HG03520 (cell line): ENCODE data around the gene OR2D3.
"Not testable (repeated sequence)": the region's sequence is repeated elsewhere in the genome, so short reads cannot be mapped to it uniquely, and the experiment has no call there.

ENCODE experiments used
- ATAC-seq: cut with Tn5 transposase; IDR thresholded peaks from one replicate; pipeline ENCODE4 v1.9.1; 2021; ENCODE audit warnings: mild to moderate bottlenecking, moderate library complexity; ENCODE audit not compliant: unreplicated experiment

Gene OR2D3

DNA sequence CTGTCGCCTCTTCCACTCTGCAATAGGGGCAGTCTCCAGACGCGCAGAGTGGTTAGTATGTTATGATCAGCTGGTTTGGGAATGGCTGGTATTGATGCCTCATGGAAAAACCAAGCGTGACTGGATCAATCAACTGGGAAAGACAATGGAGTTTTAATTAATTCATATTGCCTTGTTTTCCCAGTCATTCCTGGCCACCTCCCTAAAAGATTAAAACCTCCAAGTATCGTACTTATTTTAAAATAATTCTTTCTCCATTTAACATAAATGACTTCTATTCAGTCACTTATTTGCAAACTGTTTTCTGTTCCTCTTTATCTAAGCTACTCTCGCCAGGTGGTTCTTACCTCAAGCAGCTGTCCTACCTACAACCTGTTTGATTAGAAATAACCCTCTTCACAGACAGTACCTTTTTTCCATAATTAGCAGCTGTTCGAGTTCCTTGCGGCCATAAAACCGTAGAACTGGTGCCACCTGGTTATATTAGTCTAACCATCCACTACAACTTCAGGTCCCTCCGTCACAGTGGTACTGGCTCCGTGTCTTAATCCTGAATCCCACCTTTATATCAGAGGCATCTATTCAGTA, 6.3 kb downstream of the OR2D3 start:
- ATAC-seq, result peak; percentile 71

DNA sequence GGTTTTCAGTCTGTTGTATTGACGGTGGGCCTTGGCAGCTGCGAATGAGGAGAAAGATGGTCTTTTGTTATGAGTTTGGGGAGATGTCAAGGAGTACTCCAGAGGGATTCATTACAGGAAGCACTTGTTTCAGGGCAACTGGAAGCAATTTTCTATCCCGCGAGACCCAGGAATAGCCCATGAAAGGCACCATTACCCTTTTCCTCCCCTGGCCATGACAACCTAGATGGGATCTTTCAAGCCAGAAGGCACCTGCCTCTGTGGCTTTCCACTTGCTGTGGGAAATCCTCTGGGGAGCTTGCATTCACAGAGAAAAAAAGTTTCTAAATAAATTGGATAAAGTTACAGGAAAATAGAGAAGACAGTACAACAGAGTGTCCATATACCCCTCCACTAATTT, 8.1 kb downstream of the OR2D3 start:
- ATAC-seq, result no peak

DNA sequence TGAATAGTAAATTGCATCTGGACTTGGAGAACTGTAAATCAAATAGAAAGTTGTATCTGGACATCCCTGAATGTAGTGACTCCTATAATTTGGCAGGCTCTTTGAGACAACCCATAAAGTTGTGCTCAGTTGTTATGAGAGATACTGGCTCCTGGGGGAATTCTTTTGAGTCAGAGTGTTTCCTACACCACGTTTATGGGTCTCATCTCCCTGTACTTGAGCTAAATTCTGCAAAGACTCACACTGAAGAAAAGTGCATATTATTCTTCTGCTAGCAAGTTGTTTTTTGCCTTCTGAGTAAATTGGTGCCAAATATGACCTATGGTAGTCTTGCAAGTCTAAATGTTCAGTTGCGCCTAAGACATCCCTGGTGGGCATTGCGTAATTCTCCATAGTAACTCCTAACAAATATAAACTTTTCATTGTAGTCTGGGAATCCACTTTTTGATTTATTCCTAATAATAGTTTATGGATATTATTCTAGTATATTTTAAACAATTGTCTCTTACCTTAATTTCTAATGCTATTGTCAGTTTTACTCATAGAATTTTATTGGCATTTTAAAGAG, 10.4 kb downstream of the OR2D3 start:
- ATAC-seq, result no peak

DNA sequence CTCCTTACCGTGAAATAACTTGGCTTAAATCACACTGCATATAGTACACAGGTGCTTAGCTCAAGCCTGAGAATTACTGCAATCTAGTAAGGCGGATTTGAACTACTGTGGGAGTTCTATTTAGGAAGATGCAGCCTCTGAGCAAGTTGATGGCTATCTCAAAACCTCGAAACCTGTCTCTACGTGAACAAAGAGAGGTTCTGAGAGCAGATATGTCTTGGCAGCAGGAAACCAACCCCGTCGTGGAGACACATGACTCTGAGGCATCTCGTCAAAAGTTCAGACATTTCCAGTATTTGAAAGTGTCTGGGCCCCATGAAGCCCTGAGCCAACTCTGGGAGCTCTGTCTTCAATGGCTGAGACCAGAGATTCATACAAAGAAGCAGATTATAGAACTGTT, 11.3 kb downstream of the OR2D3 start:
- no peak for ATAC-seq

DNA sequence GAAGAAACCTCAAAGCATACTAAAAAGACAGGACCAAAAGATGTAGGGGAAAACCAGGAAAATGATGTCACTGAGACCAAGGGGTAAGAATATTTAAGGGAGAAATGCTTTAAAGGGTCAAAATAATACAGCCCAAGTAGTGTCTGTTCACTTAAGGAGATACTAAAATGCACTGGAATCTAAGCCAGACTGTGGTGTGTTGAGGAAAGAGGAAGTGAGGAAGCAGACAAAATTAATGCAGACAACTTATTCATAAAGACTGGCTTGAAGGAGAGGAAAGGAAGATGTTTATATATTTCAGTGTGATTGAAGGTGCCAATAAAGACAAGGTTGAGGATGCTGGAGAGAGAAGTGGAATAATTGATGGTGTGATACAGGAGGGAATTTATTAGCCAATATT, 21.2 kb downstream of the OR2D3 start:
- ATAC-seq, result no peak

DNA sequence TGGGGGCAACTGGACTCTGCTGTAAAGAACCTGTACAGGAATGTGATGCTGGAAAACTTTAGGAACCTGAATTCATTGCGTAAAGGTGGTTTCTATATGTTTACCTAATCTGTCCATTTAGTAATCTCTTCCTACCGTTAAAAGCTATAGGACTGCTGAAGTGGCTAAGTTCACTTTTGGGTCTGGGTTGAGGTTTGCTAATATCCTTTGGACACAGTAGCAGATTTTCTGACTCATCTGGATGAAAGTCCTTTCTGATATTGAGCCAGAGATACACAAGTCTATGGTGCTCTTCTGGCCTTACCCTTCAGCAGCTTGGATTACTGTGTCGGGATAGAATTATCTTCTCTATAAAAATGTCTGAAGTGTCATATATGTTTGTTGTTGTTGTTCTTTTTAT, 22.3 kb downstream of the OR2D3 start:
- no peak for ATAC-seq

DNA sequence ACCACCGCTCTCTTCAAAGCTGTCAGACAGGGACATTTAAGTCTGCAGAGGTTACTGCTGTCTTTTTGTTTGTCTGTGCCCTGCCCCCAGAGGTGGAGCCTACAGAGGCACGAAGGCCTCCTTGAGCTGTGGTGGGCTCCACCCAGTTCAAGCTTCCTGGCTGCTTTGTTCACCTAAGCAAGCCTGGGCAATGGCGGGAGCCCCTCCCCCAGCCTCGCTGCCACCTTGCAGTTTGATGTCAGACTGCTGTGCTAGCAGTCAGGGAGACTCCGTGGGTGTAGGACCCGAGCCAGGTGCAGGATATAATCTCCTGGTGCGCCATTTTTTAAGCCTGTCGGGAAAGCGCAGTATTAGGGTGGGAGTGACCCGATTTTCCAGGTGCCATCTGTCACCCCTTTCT, 33.4 kb downstream of the OR2D3 start:
- not testable (repeated sequence) for ATAC-seq

DNA sequence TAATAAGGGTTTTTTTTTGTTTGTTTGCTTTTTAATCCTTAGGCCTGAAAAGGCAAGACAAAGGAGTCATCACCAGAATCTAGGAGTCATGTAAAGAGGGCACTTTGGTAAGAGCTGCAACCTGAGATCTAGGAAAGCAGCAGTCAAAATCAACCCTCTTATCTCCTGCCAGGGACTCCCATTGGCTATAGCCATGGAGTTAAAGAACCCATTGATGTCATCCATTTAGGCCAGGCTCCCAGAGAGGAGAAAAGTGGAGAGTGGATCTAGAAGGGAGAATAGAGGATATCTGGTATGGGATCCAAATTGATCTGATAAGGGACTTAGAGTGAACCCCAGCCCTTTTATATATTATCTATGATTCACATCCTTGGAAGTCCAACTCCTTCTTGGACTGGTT, 41.3 kb downstream of the OR2D3 start:
- no peak for ATAC-seq

DNA sequence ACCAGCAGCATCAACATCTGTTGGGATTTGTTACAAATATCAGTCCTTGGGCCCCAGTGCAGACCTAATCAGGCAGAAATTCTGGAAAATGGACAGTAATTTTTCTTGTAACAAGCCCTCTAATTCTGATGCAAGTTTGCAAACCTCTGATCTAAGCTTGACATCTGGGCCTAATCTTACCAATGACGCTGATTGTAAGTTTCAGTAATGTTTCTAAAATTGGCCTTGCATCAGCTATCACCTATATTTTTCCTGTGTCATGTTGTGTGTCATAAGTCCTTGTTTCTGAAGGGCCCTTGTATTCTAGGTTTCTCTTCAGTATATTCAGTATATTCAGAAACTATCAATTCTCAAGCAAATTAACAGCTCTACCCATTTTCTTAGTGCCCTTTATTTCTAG, 41.9 kb downstream of the OR2D3 start:
- ATAC-seq, result peak; percentile 89

DNA sequence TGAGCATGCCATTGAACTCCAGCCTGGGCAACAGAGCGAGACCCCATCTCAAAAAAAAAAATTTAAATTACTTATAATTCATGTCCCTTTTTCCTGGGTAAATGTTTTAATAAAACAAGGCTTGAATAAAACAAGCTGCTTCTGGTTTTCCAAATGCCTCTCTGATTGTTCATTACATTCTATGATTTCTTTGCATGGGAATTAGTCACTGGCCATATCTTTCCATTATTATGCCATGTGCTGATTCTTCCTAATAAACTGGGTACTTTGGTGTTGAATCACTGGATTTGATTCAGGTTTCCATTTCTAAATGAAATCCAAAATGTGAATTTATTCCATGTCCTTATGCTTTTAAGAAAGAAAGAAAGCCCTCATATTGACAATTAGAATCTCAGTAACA, 48.0 kb downstream of the OR2D3 start:
- no peak for ATAC-seq

DNA sequence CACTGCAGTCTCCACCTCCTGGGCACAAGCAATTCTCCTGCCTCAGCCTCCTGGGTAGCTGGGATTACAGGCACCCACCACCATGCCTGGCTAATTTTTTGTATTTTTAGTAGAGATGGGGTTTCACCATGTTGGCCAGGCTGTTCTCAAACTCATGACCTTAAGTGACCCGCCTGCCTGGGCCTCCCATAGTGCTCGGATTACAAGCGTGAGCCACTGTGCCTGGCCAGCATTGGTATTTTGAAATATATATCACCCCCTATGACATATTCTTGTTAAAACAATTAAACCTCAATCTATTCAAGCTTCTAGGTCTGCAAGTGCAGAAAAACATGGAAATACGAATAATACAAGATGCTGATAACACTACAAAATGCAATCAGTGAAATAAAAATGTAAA, 49.1 kb downstream of the OR2D3 start:
- ATAC-seq, result not testable (repeated sequence)
